Measurements from ENCODE around the gene CADM4.
A peak's percentile ranks its signal among the peaks of the same experiment; 100 is the strongest.
"Not testable (repeated sequence)": the region's sequence is repeated elsewhere in the genome, so short reads cannot be mapped to it uniquely, and the experiment has no call there.

Gene CADM4

GRCh38 chr19:43662487-43662886, 22.8 kb upstream of the CADM4 start:
- DNase-seq (ENCODE audit: low read depth in 3 of 3), result no peak

- DNase-seq (ENCODE audit: low read depth in 3 of 3), result no peak
These were observed 21.3 kb upstream of the CADM4 start for GRCh38 chr19:43660971-43661360.

- DNase-seq (ENCODE audit: low read depth in 3 of 3), result no peak
These were observed 20.8 kb upstream of the CADM4 start for GRCh38 chr19:43660301-43660970.

GRCh38 chr19:43658494-43658893, 18.8 kb upstream of the CADM4 start:
- DNase-seq (ENCODE audit: low read depth in 3 of 3), result no peak

- no peak for DNase-seq (ENCODE audit: low read depth in 3 of 3)
These were observed 18.4 kb upstream of the CADM4 start for GRCh38 chr19:43658001-43658400.

GRCh38 chr19:43656436-43656835, 16.8 kb upstream of the CADM4 start:
- DNase-seq (ENCODE audit: low read depth in 3 of 3), result no peak

- DNase-seq (ENCODE audit: low read depth in 3 of 3), result no peak
These were observed 12.9 kb upstream of the CADM4 start for GRCh38 chr19:43652546-43652874.

- peak in 1 of 3 donors; percentile 40 for DNase-seq (ENCODE audit: low read depth in 3 of 3)
These were observed 12.3 kb upstream of the CADM4 start for GRCh38 chr19:43651758-43652545.

GRCh38 chr19:43650276-43650675, 10.6 kb upstream of the CADM4 start:
- not testable (repeated sequence) for DNase-seq (ENCODE audit: low read depth in 3 of 3)

- no peak for DNase-seq (ENCODE audit: low read depth in 3 of 3)
These were observed 9.9 kb upstream of the CADM4 start for GRCh38 chr19:43649514-43649913.

- no peak for DNase-seq (ENCODE audit: low read depth in 3 of 3)
These were observed 9.0 kb upstream of the CADM4 start for GRCh38 chr19:43648633-43649032.

- DNase-seq (ENCODE audit: low read depth in 3 of 3), result no peak
These were observed 4.5 kb upstream of the CADM4 start for GRCh38 chr19:43644181-43644580.

- DNase-seq (ENCODE audit: low read depth in 3 of 3), result no peak
These were observed 3.7 kb upstream of the CADM4 start for GRCh38 chr19:43643326-43643725.

- no peak for DNase-seq (ENCODE audit: low read depth in 3 of 3)
These were observed 2.9 kb upstream of the CADM4 start for GRCh38 chr19:43642531-43642930.

GRCh38 chr19:43641333-43641732, 1.7 kb upstream of the CADM4 start:
- no peak for DNase-seq (ENCODE audit: low read depth in 3 of 3)

- DNase-seq (ENCODE audit: low read depth in 3 of 3), result no peak
These were observed 741 bp upstream of the CADM4 start for GRCh38 chr19:43640424-43640757.

- DNase-seq (ENCODE audit: low read depth in 3 of 3), result no peak
These were observed 593 bp downstream of the CADM4 start for GRCh38 chr19:43638995-43639518.

GRCh38 chr19:43638214-43638994, 1.2 kb downstream of the CADM4 start:
- no peak for DNase-seq (ENCODE audit: low read depth in 3 of 3)

- no peak for DNase-seq (ENCODE audit: low read depth in 3 of 3)
These were observed 3.4 kb downstream of the CADM4 start for GRCh38 chr19:43636121-43636683.

GRCh38 chr19:43635561-43635940, 4.1 kb downstream of the CADM4 start:
- DNase-seq (ENCODE audit: low read depth in 3 of 3), result not testable (repeated sequence)

GRCh38 chr19:43634872-43635560, 4.6 kb downstream of the CADM4 start:
- DNase-seq (ENCODE audit: low read depth in 3 of 3), result no peak

- no peak for DNase-seq (ENCODE audit: low read depth in 3 of 3)
These were observed 5.2 kb downstream of the CADM4 start for GRCh38 chr19:43634506-43634871.
